Stimulated activated CD4-positive, alpha-beta T cell treated with anti-CD3 and anti-CD28 coated beads, Interleukin-4, amount 100 ng/mL, for 24 hours (primary cell): ENCODE data around the gene RNF167.
A peak's percentile ranks its signal among the peaks of the same experiment; 100 is the strongest.

ENCODE experiments used
- DNase-seq: peaks from one replicate; pipeline ENCODE4 v3.0.0-alpha.2; 2020

RNF167 gene

DNA sequence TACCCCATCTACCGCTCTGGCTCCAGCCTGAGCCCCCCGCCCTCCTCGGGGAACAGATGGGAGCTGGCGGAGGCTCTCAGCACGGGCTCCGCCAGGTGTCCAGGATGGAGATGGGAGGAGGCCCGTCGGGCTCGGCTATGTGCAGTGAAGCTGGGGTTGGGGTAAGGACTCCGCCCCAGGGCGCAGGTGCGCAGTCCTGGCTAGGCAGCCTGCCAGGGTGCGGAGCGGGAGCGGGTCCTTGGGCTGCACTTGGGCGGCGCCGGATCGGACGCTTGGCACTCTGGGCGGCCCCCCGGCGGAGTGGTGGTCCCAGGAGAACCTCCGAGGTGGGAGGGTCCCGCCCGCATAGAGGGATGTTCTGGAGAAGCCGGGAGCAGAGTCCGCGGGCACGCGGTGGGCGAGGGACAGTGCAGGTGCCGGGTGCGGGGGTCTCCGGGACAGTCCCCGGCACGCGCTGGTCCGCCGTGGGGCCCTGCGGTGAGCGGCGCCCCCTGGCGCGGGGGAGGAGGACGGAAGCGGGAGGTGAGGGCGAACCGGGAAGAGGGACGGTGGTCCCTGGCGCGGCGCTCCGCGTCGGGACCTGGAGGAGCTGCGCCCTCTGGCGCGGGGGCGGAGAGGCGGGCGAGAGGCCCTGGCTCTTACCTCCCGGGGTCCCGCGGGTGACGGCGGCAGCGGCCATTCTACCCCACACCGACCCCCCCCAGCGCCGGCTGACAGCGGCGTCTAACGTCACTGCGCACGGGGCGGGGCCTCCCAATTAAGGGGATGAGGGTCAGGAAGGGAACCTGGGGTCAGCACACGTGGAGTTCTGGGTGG, 47.1 kb downstream of the RNF167 start, which contains the start of gene CAMTA2:
Gene CAMTA2 (minus strand): TSS at position 725 of the 816 bp plus-strand sequence. CDS start 1,453 bp downstream, outside the sequence.
- peak; percentile 88 for DNase-seq

DNA sequence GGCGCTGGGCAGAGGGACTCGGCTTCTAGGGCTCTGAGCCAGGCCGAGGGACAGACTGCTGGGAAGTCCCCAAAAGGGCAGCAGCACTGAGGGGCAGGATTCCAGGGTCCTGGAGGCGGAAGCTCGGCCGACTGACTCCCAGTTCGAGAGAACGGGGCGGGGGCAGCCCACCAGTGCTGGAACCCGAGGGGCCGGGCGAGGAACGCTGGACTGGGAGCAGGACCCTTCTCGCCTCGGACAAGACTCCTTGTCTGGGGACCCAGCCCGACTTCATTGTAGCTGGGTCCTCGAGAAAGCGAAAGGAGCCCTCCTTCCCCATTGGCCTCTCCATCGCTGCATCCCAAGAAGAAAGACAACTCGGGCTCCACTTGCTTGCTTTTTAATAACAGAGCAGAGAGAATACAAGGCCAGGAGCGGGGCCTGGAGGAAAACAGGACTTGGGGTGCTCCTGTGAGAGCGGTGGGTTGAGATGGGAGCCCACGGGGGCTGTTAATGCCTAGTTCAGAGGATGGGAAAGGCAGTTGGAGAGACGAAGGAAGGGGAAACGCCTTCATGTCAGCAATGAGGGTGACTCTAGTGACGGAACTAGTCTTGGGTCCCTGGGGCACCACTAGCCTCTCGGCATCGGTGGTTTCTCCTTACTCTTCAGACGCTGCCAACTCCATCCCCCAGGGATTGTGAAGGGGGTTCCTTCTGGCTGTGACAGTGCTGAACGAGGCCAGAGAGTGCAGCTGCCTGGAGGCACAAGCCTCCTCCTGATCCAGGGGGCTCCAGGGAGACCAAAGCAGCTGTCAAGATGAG, 47.9 kb downstream of the RNF167 start:
- no peak for DNase-seq

DNA sequence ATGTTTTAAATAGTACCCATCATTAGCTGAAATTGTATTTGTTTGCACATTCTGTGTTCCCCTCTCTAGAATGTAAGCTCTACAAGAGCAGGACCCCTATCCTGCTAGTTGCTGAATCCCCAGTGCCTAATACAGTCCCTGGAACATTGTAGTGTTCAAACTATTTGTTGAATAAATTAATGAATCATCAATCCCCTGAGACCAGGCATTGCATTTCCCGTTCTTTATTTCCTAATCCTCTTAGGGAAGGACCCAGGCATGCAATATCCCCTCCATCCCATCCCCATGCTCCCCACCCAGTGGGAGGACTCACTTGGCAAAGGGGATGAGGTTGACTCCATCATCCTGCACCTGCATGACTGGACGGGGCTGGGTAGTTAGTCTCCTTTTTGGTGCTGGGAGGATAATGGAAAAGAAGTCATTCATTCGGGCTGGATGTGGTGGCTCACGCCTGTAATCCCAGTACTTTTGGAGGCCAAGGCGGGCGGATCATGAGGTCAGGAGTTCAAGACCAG, 54.1 kb downstream of the RNF167 start:
- no peak for DNase-seq
